Fibroblast of lung (primary cell): Measurements from ENCODE around the gene DLG2. TPM values are rescaled to one million over a fixed set of nuclear protein-coding genes. Genes with fewer than 3 reads are reported as not detected.
"Not testable (repeated sequence)": the region's sequence is repeated elsewhere in the genome, so short reads cannot be mapped to it uniquely, and the experiment has no call there.

ENCODE experiments used
- DNase-seq, 2 donors: peaks; one replicate each; pipeline versions ENCODE4 v3.0.0 to v3.0.0-alpha.2; 2010; ENCODE audit warnings: low read depth in 2 of 2
- H2AFZ ChIP-seq: 2 replicates; pipeline ENCODE4 v1.5.1; 2012; ENCODE audit warnings: low read length, control low read depth, inconsistent platforms
- H3K27ac ChIP-seq: 2 replicates; pipeline ENCODE4 v1.5.1; 2011; ENCODE audit warnings: low read length, control low read depth; ENCODE audit not compliant: insufficient read depth
- H3K27me3 ChIP-seq: 2 replicates; pipeline ENCODE4 v1.5.1; 2011; ENCODE audit warnings: mild to moderate bottlenecking, low read length; ENCODE audit not compliant: control insufficient read depth, insufficient read depth
- H3K36me3 ChIP-seq: 2 replicates; pipeline ENCODE4 v1.5.1; 2011; ENCODE audit warnings: low read length; ENCODE audit not compliant: control insufficient read depth, insufficient read depth
- H3K4me1 ChIP-seq: 2 replicates; pipeline ENCODE4 v1.5.1; 2011; ENCODE audit warnings: low read length; ENCODE audit not compliant: control insufficient read depth, insufficient read depth; ENCODE audit errors: extremely low read depth
- H3K4me2 ChIP-seq: 2 replicates; pipeline ENCODE4 v1.5.1; 2011; ENCODE audit warnings: low read length, control low read depth; ENCODE audit not compliant: insufficient read depth; ENCODE audit errors: extremely low read depth
- H3K4me3 ChIP-seq, 4 experiments: fragments of 200-600 bp in 1 of 4; sonication (generic) in 1 of 4; replicated peaks in 1 of 4; 2 replicates each; pipeline ENCODE4 v1.5.1; 2011 to 2016; ENCODE audit warnings: low read length in 4 of 4, low read depth in 3 of 4, mild to moderate bottlenecking in 3 of 4, control low read depth in 2 of 4, inconsistent platforms in 1 of 4, mixed read lengths in 1 of 4; ENCODE audit not compliant: insufficient read depth in 1 of 4; ENCODE audit errors: control extremely low read depth in 1 of 4
- H3K79me2 ChIP-seq: 2 replicates; pipeline ENCODE4 v1.5.1; 2012; ENCODE audit warnings: mild to moderate bottlenecking, low read length, inconsistent platforms; ENCODE audit not compliant: control insufficient read depth, insufficient read depth
- H3K9ac ChIP-seq: 2 replicates; pipeline ENCODE4 v1.5.1; 2011; ENCODE audit warnings: mild to moderate bottlenecking, low read length, control low read depth; ENCODE audit not compliant: insufficient read depth
- H3K9me3 ChIP-seq: 2 replicates; pipeline ENCODE4 v1.5.1; 2012; ENCODE audit warnings: low read depth, low read length; ENCODE audit not compliant: control insufficient read depth, insufficient read depth
- H4K20me1 ChIP-seq: 2 replicates; pipeline ENCODE4 v1.5.1; 2011; ENCODE audit warnings: low read length; ENCODE audit not compliant: control insufficient read depth, insufficient read depth; ENCODE audit errors: extremely low read depth
- CTCF ChIP-seq, 2 donors: IDR thresholded peaks in 1 of 2; conservative IDR thresholded peaks in 1 of 2; 1 replicate in 1 of 2; 2 replicates in 1 of 2; pipeline ENCODE4 v1.5.1; 2011 to 2012; ENCODE audit warnings: low read length in 2 of 2, control low read depth in 1 of 2, inconsistent platforms in 1 of 2, low read depth in 1 of 2, mild to moderate bottlenecking in 1 of 2
- EZH2 ChIP-seq: IDR thresholded peaks from 2 replicates; pipeline ENCODE4 v1.5.1; 2012; ENCODE audit warnings: low read length, control low read depth, mild to moderate bottlenecking; ENCODE audit errors: missing control alignments
- polyA plus RNA-seq, 2 donors: library from polyadenylated mRNA; depleted of rRNA in 1 of 2; stranded (reverse) in 1 of 2; unstranded in 1 of 2; fragments of >200 nt; gene quantifications; 2 replicates each; pipeline ENCODE4 v1.2.1, GENCODE V29; 2011 to 2012; ENCODE audit warnings: missing spikeins in 1 of 2
- total RNA-seq: library from RNA; depleted of rRNA; stranded (reverse); fragments of >200 nt; gene quantifications from 2 replicates; pipeline ENCODE4 v1.2.1, GENCODE V29; 2014

DLG2 gene
- total and polyA plus RNA-seq, 2 donors (not counting 1 experiment from before 2014, with no cell fraction given) = 0.77 to 2.3 TPM

GRCh38 chr11:83427501-83427900, 2199.6 kb downstream of the DLG2 start:
- no peaks in the 10 kb centered on the region for H3K27me3 ChIP-seq
- no peak overlapping the region for H3K4me3 ChIP-seq
- H3K4me2 ChIP-seq = no peak overlapping the region
- TF ChIP-seq EZH2 = no peak
- TF ChIP-seq CTCF (conservative IDR thresholded peaks at IDR 0.05 in 1 of 2, IDR thresholded peaks at IDR 0.05 in 1 of 2; ENCODE audit: low read depth in 1 of 2, low read length in 2 of 2) = no peak
- H3K4me1 ChIP-seq = no peaks in the 10 kb centered on the region
- no peaks in the 10 kb centered on the region for H3K79me2 ChIP-seq
- H4K20me1 ChIP-seq = no peaks in the 10 kb centered on the region
- no peak overlapping the region for H2AFZ ChIP-seq
- no peak for DNase-seq
- H3K27ac ChIP-seq = no peak overlapping the region
- H3K9ac ChIP-seq = no peak overlapping the region
- no peaks in the 10 kb centered on the region for H3K36me3 ChIP-seq
- H3K9me3 ChIP-seq = no peaks in the 10 kb centered on the region

- no peak overlapping the region for H2AFZ ChIP-seq
- H4K20me1 ChIP-seq = no peaks in the 10 kb centered on the region
- no peaks in the 10 kb centered on the region for H3K4me1 ChIP-seq
- TF ChIP-seq EZH2 = no peak
- no peak for TF ChIP-seq CTCF (conservative IDR thresholded peaks at IDR 0.05 in 1 of 2, IDR thresholded peaks at IDR 0.05 in 1 of 2; ENCODE audit: low read depth in 1 of 2, low read length in 2 of 2)
- H3K27ac ChIP-seq = no peak overlapping the region
- no peaks in the 10 kb centered on the region for H3K9me3 ChIP-seq
- no peak overlapping the region for H3K9ac ChIP-seq
- H3K36me3 ChIP-seq = no peaks in the 10 kb centered on the region
- no peaks in the 10 kb centered on the region for H3K27me3 ChIP-seq
- no peaks in the 10 kb centered on the region for H3K79me2 ChIP-seq
- no peak for DNase-seq
- no peak overlapping the region for H3K4me2 ChIP-seq
- H3K4me3 ChIP-seq = no peak overlapping the region
Observed at GRCh38 chr11:83425137-83425466, 2202.0 kb downstream of the DLG2 start.

- TF ChIP-seq CTCF (conservative IDR thresholded peaks at IDR 0.05 in 1 of 2, IDR thresholded peaks at IDR 0.05 in 1 of 2; ENCODE audit: low read depth in 1 of 2, low read length in 2 of 2) (no peak), EZH2 (no peak)
Observed at GRCh38 chr11:83424376-83425136, 2202.6 kb downstream of the DLG2 start.

GRCh38 chr11:83422641-83423040, 2204.5 kb downstream of the DLG2 start:
- not testable (repeated sequence) for H3K27me3 ChIP-seq, H3K4me3 ChIP-seq, H4K20me1 ChIP-seq, DNase-seq, H3K36me3 ChIP-seq, H3K9me3 ChIP-seq, H3K9ac ChIP-seq, H2AFZ ChIP-seq, H3K4me2 ChIP-seq, H3K27ac ChIP-seq, H3K79me2 ChIP-seq, H3K4me1 ChIP-seq

More at GRCh38 chr11:83424376-83425136, 2202.6 kb downstream of the DLG2 start:
- Histone ChIP-seq H3K27ac (no peak overlapping the region), H3K36me3 (no peaks in the 10 kb centered on the region), H3K9ac (no peak overlapping the region), H3K4me2 (no peak overlapping the region), H2AFZ (no peak overlapping the region), H3K4me3 (no peak overlapping the region), H3K9me3 (no peaks in the 10 kb centered on the region), H4K20me1 (no peaks in the 10 kb centered on the region), H3K4me1 (no peaks in the 10 kb centered on the region), H3K27me3 (no peaks in the 10 kb centered on the region), H3K79me2 (no peaks in the 10 kb centered on the region)
- DNase-seq = no peak
